ENCODE data around the gene INTS4.
A peak's percentile ranks its signal among the peaks of the same experiment; 100 is the strongest.

Gene INTS4

DNA sequence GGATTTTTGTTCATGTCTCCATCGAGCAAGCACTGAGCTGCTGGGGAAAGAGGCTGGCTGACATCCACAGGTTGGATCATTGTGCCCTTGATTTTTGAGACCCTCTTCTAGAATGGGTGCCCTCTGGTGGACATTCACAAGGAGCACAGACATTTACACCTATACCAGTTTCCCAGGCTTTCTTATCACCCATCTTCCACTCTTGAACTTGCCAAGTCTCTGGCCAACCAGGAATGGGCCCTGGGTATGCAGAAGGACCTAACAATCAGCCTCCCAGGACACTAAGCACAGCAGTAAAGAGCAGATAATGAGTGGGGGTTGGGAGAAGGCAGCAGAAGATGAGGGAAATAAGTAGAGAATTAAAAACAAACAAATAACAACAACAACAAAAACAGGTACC is 5.7 kb upstream of the INTS4 start:
- Histone ChIP-seq H3K9ac (ENCODE audit: low read depth, low read length) (no peak overlapping the region), H4K20me1 (ENCODE audit: insufficient read depth, low read length) (no peaks in the 10 kb centered on the region), H3K36me3 (ENCODE audit: insufficient read depth, low read length) (no peaks in the 10 kb centered on the region), H3K4me2 (ENCODE audit: insufficient read depth, low read length) (no peak overlapping the region), H3K27me3 (ENCODE audit: insufficient read depth, low read length, poor library complexity) (no peaks in the 10 kb centered on the region), H3K9me3 (ENCODE audit: insufficient read depth, low read length, severe bottlenecking) (no peaks in the 10 kb centered on the region), H3K4me3 (ENCODE audit: low read depth in 1 of 2, low read length in 2 of 2) (no peak overlapping the region), H3K79me2 (ENCODE audit: insufficient read depth, low read length) (no peaks in the 10 kb centered on the region), H2AFZ (ENCODE audit: low read depth, low read length) (peak overlapping the region; percentile 11; the same call in 1 of the 2 replicates), H3K4me1 (ENCODE audit: insufficient read depth, low read length) (peaks cover 8% of the 10 kb centered on the region), H3K27ac (ENCODE audit: low read length) (no peak overlapping the region)
- TF ChIP-seq EZH2 (IDR thresholded peaks at IDR 0.05; ENCODE audit: borderline replicate concordance, low read depth, low read length, severe bottlenecking) = no peak
- TF ChIP-seq, protein P1, sequence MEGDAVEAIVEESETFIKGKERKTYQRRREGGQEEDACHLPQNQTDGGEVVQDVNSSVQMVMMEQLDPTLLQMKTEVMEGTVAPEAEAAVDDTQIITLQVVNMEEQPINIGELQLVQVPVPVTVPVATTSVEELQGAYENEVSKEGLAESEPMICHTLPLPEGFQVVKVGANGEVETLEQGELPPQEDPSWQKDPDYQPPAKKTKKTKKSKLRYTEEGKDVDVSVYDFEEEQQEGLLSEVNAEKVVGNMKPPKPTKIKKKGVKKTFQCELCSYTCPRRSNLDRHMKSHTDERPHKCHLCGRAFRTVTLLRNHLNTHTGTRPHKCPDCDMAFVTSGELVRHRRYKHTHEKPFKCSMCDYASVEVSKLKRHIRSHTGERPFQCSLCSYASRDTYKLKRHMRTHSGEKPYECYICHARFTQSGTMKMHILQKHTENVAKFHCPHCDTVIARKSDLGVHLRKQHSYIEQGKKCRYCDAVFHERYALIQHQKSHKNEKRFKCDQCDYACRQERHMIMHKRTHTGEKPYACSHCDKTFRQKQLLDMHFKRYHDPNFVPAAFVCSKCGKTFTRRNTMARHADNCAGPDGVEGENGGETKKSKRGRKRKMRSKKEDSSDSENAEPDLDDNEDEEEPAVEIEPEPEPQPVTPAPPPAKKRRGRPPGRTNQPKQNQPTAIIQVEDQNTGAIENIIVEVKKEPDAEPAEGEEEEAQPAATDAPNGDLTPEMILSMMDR (IDR thresholded peaks at IDR 0.05; ENCODE audit: borderline replicate concordance, extremely low read depth, low read length, poor library complexity, severe bottlenecking) = peak; percentile 81
- peak; percentile 69 for DNase-seq
- peak; percentile 97 for ATAC-seq (ENCODE audit: insufficient read depth, low read depth)

DNA sequence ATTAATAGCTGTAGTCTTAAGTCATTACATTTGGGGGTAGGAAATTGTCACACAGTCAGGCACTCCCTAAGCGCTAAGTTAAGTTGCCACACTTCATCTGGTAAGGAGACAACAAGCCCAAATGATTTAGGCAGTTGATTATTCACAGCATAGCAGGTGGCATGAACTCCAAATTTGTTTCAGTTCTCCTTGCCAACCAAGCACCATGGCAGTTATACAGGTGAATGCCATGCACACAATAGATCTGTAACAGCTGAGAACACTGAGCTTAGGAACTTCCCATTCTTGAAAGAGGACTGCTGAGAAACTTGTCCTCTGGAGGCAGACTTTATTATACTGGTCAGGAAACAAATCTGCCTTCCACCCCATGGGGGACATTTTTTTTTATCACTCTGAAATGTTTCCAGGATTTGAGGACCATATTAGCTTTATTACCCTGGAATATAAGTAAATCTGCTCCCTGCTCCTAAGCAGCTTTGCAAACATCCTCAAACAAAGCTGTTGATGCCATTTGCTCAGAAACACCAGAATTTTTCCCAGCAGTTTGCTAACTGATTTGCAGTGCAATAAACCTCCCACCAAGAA is 5.1 kb upstream of the INTS4 start:
- no peak for TF ChIP-seq EZH2 (IDR thresholded peaks at IDR 0.05; ENCODE audit: borderline replicate concordance, low read depth, low read length, severe bottlenecking)
- TF ChIP-seq, protein P1 (IDR thresholded peaks at IDR 0.05; ENCODE audit: borderline replicate concordance, extremely low read depth, low read length, poor library complexity, severe bottlenecking) = no peak
- H4K20me1 ChIP-seq (ENCODE audit: insufficient read depth, low read length) = no peaks in the 10 kb centered on the region
- no peak overlapping the region for H3K4me3 ChIP-seq (ENCODE audit: low read depth in 1 of 2, low read length in 2 of 2)
- no peak overlapping the region for H3K4me2 ChIP-seq (ENCODE audit: insufficient read depth, low read length)
- no peaks in the 10 kb centered on the region for H3K36me3 ChIP-seq (ENCODE audit: insufficient read depth, low read length)
- DNase-seq = no peak
- no peak overlapping the region for H3K9ac ChIP-seq (ENCODE audit: low read depth, low read length)
- H3K79me2 ChIP-seq (ENCODE audit: insufficient read depth, low read length) = no peaks in the 10 kb centered on the region
- H3K27ac ChIP-seq (ENCODE audit: low read length) = no peak overlapping the region
- H3K9me3 ChIP-seq (ENCODE audit: insufficient read depth, low read length, severe bottlenecking) = no peaks in the 10 kb centered on the region
- 0 out of 2 replicates have a peak overlapping the region, but pooled peaks have one; percentile 28 for H2AFZ ChIP-seq (ENCODE audit: low read depth, low read length)
- H3K4me1 ChIP-seq (ENCODE audit: insufficient read depth, low read length) = peaks cover 11% of the 10 kb centered on the region
- no peak for ATAC-seq (ENCODE audit: insufficient read depth, low read depth)
- H3K27me3 ChIP-seq (ENCODE audit: insufficient read depth, low read length, poor library complexity) = no peaks in the 10 kb centered on the region

DNA sequence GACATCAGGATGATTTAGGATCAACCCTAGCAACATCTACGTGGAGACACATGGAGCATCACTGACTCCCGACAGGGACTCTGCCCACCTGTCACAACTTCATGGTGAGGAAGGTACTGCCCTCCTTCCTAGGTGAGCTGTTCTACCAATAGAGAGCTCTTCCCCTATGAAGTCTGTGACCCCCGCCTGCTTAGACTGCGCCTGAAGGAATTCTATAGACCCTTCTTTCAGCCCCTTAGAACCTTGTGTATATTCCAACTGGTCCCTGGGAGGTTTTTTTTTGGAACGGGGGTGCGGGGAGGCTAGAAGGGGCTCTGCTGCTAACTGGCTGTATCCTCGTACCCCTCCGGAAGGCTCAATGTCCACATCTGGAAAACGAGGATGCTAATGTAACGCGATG is 566 bp downstream of the INTS4 start:
- peaks cover 30% of the 10 kb centered on the region for H3K4me1 ChIP-seq (ENCODE audit: insufficient read depth, low read length)
- peak overlapping the region; percentile 78 for H3K4me2 ChIP-seq (ENCODE audit: insufficient read depth, low read length)
- H3K79me2 ChIP-seq (ENCODE audit: insufficient read depth, low read length) = peaks cover 40% of the 10 kb centered on the region
- H3K4me3 ChIP-seq (ENCODE audit: low read depth in 1 of 2, low read length in 2 of 2) = peak overlapping the region; percentile 64 to 75
- peak overlapping the region; percentile 64 for H3K9ac ChIP-seq (ENCODE audit: low read depth, low read length)
- peak overlapping the region; percentile 78 for H3K27ac ChIP-seq (ENCODE audit: low read length)
- no peaks in the 10 kb centered on the region for H4K20me1 ChIP-seq (ENCODE audit: insufficient read depth, low read length)
- H3K36me3 ChIP-seq (ENCODE audit: insufficient read depth, low read length) = peaks cover 26% of the 10 kb centered on the region
- no peaks in the 10 kb centered on the region for H3K9me3 ChIP-seq (ENCODE audit: insufficient read depth, low read length, severe bottlenecking)
- peak overlapping the region; percentile 90 for H2AFZ ChIP-seq (ENCODE audit: low read depth, low read length)
- no peaks in the 10 kb centered on the region for H3K27me3 ChIP-seq (ENCODE audit: insufficient read depth, low read length, poor library complexity)
- no peak for ATAC-seq (ENCODE audit: insufficient read depth, low read depth)
- DNase-seq = no peak
- TF ChIP-seq, protein P1 (IDR thresholded peaks at IDR 0.05; ENCODE audit: borderline replicate concordance, extremely low read depth, low read length, poor library complexity, severe bottlenecking) = no peak
- no peak for TF ChIP-seq EZH2 (IDR thresholded peaks at IDR 0.05; ENCODE audit: borderline replicate concordance, low read depth, low read length, severe bottlenecking)

Measured in DND-41 (cell line).